OCI-LY7 (cell line): ENCODE results near the gene ITGA7. TPM values are rescaled to one million over a fixed set of nuclear protein-coding genes. Genes with fewer than 3 reads are reported as not detected.
A peak's percentile ranks its signal among the peaks of the same experiment; 100 is the strongest.

Source experiments
- BruUV-seq: library from RNA; stranded (reverse); fragments of 400-500 nt; replicated peaks from 2 replicates; lab custom pipeline; 2021; lab: Mats Ljungman, UMichigan
- CTCF ChIA-PET: fragments of 300-600 bp; sonication (Branson Sonifier 250); formaldehyde crosslinking; loops from one replicate; lab custom pipeline; 2022; ENCODE audit warnings: antibody characterized with exemption; ENCODE audit not compliant: unreplicated experiment; lab: Charles Lee
- POLR2A ChIA-PET: fragments of 300-600 bp; sonication (Branson Sonifier 250); formaldehyde crosslinking; loops from one replicate; lab custom pipeline; 2022; ENCODE audit warnings: antibody characterized with exemption; lab: Charles Lee
- DNase-seq: peaks from one replicate; pipeline ENCODE4 v3.0.0-alpha.2; 2015; ENCODE audit warnings: low spot score
- H2AFZ ChIP-seq: fragments of 200-600 bp; sonication (generic), shearing (Covaris generic); 2 replicates; pipeline ENCODE4 v1.6.1; 2014; ENCODE audit warnings: mild to moderate bottlenecking, antibody characterized with exemption, low read length, moderate library complexity
- H3K27ac ChIP-seq: fragments of 200-600 bp; sonication (generic); 2 replicates; pipeline ENCODE4 v1.5.1; 2014; ENCODE audit warnings: mixed run types, low read depth, mild to moderate bottlenecking, moderate library complexity, low read length, inconsistent platforms; ENCODE audit not compliant: poor library complexity, severe bottlenecking
- H3K36me3 ChIP-seq: fragments of 200-600 bp; sonication (generic); 2 replicates; pipeline ENCODE4 v1.6.1; 2014; ENCODE audit warnings: mild to moderate bottlenecking, antibody characterized with exemption, low read length, moderate library complexity, mixed read lengths; ENCODE audit not compliant: insufficient read depth
- H3K4me1 ChIP-seq: fragments of 200-600 bp; sonication (generic); 2 replicates; pipeline ENCODE4 v1.5.1; 2014; ENCODE audit warnings: mild to moderate bottlenecking, low read length; ENCODE audit not compliant: insufficient read depth, poor library complexity, severe bottlenecking
- H3K4me2 ChIP-seq: fragments of 200-600 bp; sonication (generic); 2 replicates; pipeline ENCODE4 v1.6.1; 2014; ENCODE audit warnings: mild to moderate bottlenecking, low read length
- H3K4me3 ChIP-seq: fragments of 200-600 bp; sonication (generic); 2 replicates; pipeline ENCODE4 v1.5.1; 2014; ENCODE audit warnings: mild to moderate bottlenecking, low read depth, low read length; ENCODE audit not compliant: poor library complexity, severe bottlenecking
- H3K79me2 ChIP-seq: fragments of 200-600 bp; sonication (generic); 2 replicates; pipeline ENCODE4 v1.6.1; 2016; ENCODE audit warnings: low read depth, mild to moderate bottlenecking, low read length, moderate library complexity, mixed read lengths; ENCODE audit not compliant: insufficient read depth
- H3K9me2 ChIP-seq: fragments of 200-600 bp; sonication (generic); 2 replicates; pipeline ENCODE4 v1.6.1; 2016; ENCODE audit warnings: mild to moderate bottlenecking, low read length, mixed read lengths; ENCODE audit not compliant: insufficient read depth
- H3K9me3 ChIP-seq: fragments of 200-600 bp; sonication (generic); 2 replicates; pipeline ENCODE4 v1.6.1; 2014; ENCODE audit warnings: mild to moderate bottlenecking, mixed run types, low read length, mixed read lengths
- H4K20me1 ChIP-seq: fragments of 200-600 bp; sonication (generic); 2 replicates; pipeline ENCODE4 v1.6.1; 2014; ENCODE audit warnings: mild to moderate bottlenecking, antibody characterized with exemption, low read length, moderate library complexity, mixed read lengths; ENCODE audit not compliant: insufficient read depth
- CTCF ChIP-seq: fragments of 200-600 bp; sonication (generic); conservative IDR thresholded peaks from 2 replicates; pipeline ENCODE4 v1.5.1; 2014; ENCODE audit warnings: mild to moderate bottlenecking, antibody characterized with exemption, low read length, moderate library complexity, mixed read lengths
- EZH2phosphoT487 ChIP-seq: fragments of 200-600 bp; sonication (generic); IDR thresholded peaks from 2 replicates; pipeline ENCODE4 v1.6.1; 2018; ENCODE audit warnings: low read depth, borderline replicate concordance, mild to moderate bottlenecking, mixed run types, antibody characterized with exemption, low read length, moderate library complexity, mixed read lengths
- intact Hi-C: fragments of 100-400 bp; cut with micrococcal nuclease; formaldehyde crosslinking; loops from one replicate; pipeline ENCODE4 v1.10.0; 2022; ENCODE audit not compliant: unreplicated experiment
- total RNA-seq, 2 experiments: library from RNA; depleted of rRNA in 1 of 2; stranded (reverse); fragments of >200 nt in 1 of 2; shearing (Covaris generic) in 1 of 2; gene quantifications; 2 replicates each; pipeline ENCODE4 v1.2.3, GENCODE V29; 2014 to 2022

ITGA7 gene
- total RNA-seq, 2 experiments from 2014 or later: 1.5 to 4.0 TPM

DNA sequence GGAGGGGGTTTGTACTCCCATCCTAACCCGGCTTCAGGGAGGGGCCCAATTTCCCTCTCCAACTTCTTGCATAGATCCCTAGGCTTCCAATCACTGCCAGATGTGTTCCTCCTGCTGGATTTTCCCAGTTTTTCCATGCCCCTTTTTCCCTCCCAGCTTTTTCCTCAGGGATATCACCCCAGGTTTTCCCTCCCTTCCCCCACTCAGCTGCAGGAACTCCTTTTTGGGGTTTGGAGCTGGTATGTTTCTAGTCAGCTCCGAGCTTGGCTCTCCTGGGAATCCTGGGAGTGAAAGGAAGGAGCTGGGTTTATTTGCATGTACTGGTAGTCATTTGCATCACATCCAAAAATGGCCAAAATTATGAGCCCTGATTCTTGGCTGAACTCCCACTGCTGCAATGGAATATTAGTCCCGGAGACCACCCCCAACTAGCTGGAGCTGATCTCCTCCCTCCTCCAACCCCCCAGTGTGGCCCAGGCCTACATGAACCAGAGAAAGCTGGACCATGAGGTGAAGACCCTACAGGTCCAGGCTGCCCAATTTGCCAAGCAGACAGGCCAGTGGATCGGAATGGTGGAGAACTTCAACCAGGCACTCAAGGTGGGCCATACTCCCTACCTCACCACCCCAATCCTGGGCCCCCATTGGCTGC is 11.0 kb upstream of the ITGA7 start:
- Histone ChIP-seq H3K9me3 (no peaks in the 10 kb centered on the region), H3K27ac (no peak overlapping the region), H3K4me3 (no peak overlapping the region), H3K9me2 (no peaks in the 10 kb centered on the region), H3K79me2 (peaks cover 16% of the 10 kb centered on the region; the same call in 1 of the 2 replicates), H3K4me1 (peaks cover 28% of the 10 kb centered on the region), H2AFZ (no peak overlapping the region), H3K36me3 (peaks cover 44% of the 10 kb centered on the region), H4K20me1 (no peaks in the 10 kb centered on the region), H3K4me2 (peak overlapping the region; percentile 92; the same call in 1 of the 2 replicates)
- ChIA-PET CTCF (no interaction called here), POLR2A (no interaction called here)
- intact Hi-C loops: loop anchor here (5.0 kb wide), 1 partner anchor 46 kb away; no protein-coding TSS in a partner anchor
- DNase-seq: no peak
- BruUV-seq: no TSS peak
- no peak for TF ChIP-seq EZH2phosphoT487
- no peak for TF ChIP-seq CTCF

- peak overlapping the region; percentile 92 for H3K4me2 ChIP-seq
- intact Hi-C loops: loop anchor here (5.0 kb wide), 1 partner anchor 46 kb away; no protein-coding TSS in a partner anchor
- no peak overlapping the region for H3K27ac ChIP-seq
- H3K4me1 ChIP-seq: peaks cover 28% of the 10 kb centered on the region
- H3K79me2 ChIP-seq: peaks cover 16% of the 10 kb centered on the region; the same call in 1 of the 2 replicates
- no TSS peak for BruUV-seq
- H3K9me3 ChIP-seq: no peaks in the 10 kb centered on the region
- TF ChIP-seq CTCF (no peak), EZH2phosphoT487 (no peak)
- ChIA-PET CTCF (no interaction called here), POLR2A (interaction anchor here (0.8 to 2.7 kb wide), 3 partner anchors 12 to 112 kb away, joined by 4 to 12 read pairs (median 9); partner anchors contain the start of gene CD63)
- peaks cover 40% of the 10 kb centered on the region for H3K36me3 ChIP-seq
- peak overlapping the region; percentile 77 for H3K4me3 ChIP-seq
- no peaks in the 10 kb centered on the region for H3K9me2 ChIP-seq
- DNase-seq: no peak
- H4K20me1 ChIP-seq: no peaks in the 10 kb centered on the region
- H2AFZ ChIP-seq: no peak overlapping the region
These were observed 10.3 kb upstream of the ITGA7 start for GRCh38 chr12:55718015-55718414.
